ENCODE results near the gene RAMACL. TPM values are rescaled to one million over a fixed set of nuclear protein-coding genes. Genes with fewer than 3 reads are reported as not detected.

The RAMACL gene
- total RNA-seq, 1 experiment from 2014 or later: 0.13 TPM

DNA sequence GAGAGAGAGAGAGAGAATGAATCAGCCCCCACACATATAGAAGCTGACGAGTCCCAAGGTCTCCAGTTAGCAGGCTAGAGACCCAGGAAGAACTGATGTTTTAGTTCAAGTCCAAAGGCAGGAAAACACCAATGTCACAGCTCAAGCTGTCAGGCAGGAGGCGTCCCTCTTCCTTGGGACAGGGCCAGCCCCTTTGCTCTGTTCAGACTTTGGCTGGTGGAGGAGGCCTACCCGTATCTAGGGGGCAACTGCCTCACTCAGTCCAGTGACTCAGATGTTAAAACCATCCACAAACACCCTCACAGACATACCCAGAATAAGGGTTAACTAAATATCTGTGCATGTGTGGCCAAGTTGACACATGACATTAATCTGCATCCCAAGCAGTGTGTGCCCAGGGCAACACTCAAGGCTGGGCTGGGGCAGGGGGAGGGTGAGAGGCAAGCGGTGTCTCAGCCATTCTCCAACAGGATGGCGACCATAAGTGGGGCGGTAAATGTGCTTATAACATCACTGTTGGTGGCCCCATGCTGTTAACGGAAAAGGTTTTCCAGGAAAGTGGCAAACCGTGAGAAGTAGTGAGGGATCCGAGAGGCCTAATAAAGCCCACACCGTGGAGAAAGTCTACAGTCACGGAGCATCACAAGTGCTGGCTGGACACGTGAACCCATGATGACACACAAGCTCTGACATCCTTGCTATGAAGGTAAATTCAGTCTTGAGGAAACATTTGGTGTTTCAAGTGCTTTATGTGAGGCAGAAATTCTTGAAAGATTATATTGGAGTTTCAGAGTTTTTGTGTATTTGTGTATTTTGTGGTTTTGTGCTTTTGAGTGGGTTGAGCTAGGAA, 28.1 kb downstream of the RAMACL start:
- ChIA-PET CTCF (no interaction called here), POLR2A (no interaction called here)
- H3K9me3 ChIP-seq (ENCODE audit: control insufficient read depth, insufficient read depth, low read depth, low read length): no peaks in the 10 kb centered on the region; the same call in 1 of the 2 replicates
- no peaks in the 10 kb centered on the region for H3K4me1 ChIP-seq (ENCODE audit: control insufficient read depth, insufficient read depth, low read length)
- in situ Hi-C loops (cut with HindIII; ENCODE audit: low pct_unique_long_range_greater_than_20kb, low sequenced_read_pairs): no loop called here
- TF ChIP-seq, protein P1, sequence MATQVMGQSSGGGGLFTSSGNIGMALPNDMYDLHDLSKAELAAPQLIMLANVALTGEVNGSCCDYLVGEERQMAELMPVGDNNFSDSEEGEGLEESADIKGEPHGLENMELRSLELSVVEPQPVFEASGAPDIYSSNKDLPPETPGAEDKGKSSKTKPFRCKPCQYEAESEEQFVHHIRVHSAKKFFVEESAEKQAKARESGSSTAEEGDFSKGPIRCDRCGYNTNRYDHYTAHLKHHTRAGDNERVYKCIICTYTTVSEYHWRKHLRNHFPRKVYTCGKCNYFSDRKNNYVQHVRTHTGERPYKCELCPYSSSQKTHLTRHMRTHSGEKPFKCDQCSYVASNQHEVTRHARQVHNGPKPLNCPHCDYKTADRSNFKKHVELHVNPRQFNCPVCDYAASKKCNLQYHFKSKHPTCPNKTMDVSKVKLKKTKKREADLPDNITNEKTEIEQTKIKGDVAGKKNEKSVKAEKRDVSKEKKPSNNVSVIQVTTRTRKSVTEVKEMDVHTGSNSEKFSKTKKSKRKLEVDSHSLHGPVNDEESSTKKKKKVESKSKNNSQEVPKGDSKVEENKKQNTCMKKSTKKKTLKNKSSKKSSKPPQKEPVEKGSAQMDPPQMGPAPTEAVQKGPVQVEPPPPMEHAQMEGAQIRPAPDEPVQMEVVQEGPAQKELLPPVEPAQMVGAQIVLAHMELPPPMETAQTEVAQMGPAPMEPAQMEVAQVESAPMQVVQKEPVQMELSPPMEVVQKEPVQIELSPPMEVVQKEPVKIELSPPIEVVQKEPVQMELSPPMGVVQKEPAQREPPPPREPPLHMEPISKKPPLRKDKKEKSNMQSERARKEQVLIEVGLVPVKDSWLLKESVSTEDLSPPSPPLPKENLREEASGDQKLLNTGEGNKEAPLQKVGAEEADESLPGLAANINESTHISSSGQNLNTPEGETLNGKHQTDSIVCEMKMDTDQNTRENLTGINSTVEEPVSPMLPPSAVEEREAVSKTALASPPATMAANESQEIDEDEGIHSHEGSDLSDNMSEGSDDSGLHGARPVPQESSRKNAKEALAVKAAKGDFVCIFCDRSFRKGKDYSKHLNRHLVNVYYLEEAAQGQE (IDR thresholded peaks at IDR 0.05; ENCODE audit: insufficient read depth in 1 of 2, low read depth in 2 of 2, low read length in 1 of 2): no peak
- TF ChIP-seq POLR2AphosphoS5 (IDR thresholded peaks at IDR 0.05; ENCODE audit: low read depth, low read length): no peak
- TF ChIP-seq, protein P2, sequence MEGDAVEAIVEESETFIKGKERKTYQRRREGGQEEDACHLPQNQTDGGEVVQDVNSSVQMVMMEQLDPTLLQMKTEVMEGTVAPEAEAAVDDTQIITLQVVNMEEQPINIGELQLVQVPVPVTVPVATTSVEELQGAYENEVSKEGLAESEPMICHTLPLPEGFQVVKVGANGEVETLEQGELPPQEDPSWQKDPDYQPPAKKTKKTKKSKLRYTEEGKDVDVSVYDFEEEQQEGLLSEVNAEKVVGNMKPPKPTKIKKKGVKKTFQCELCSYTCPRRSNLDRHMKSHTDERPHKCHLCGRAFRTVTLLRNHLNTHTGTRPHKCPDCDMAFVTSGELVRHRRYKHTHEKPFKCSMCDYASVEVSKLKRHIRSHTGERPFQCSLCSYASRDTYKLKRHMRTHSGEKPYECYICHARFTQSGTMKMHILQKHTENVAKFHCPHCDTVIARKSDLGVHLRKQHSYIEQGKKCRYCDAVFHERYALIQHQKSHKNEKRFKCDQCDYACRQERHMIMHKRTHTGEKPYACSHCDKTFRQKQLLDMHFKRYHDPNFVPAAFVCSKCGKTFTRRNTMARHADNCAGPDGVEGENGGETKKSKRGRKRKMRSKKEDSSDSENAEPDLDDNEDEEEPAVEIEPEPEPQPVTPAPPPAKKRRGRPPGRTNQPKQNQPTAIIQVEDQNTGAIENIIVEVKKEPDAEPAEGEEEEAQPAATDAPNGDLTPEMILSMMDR (IDR thresholded peaks at IDR 0.05): no peak
- TF ChIP-seq SIN3A (IDR thresholded peaks at IDR 0.05; ENCODE audit: borderline replicate concordance, insufficient read depth, low read depth, low read length): no peak
- TF ChIP-seq TCF7L2 (IDR thresholded peaks at IDR 0.05; ENCODE audit: low read depth, low read length): no peak
- H3K27me3 ChIP-seq (ENCODE audit: control insufficient read depth, insufficient read depth, low read length): no peaks in the 10 kb centered on the region
- no peak for DNase-seq (ENCODE audit: low read depth, low spot score)
- BruUV-seq (replicated peaks): no TSS peak
- H3K36me3 ChIP-seq (ENCODE audit: control insufficient read depth, insufficient read depth, low read length): no peaks in the 10 kb centered on the region
- ATAC-seq: no peak
- intact Hi-C loops (cut with micrococcal nuclease; ENCODE audit: unreplicated experiment): no loop called here
- H3K27ac ChIP-seq (ENCODE audit: low read length): no peak overlapping the region
- H3K4me3 ChIP-seq (ENCODE audit: low read depth in 2 of 2, low read length in 2 of 2): no peak overlapping the region

DNA sequence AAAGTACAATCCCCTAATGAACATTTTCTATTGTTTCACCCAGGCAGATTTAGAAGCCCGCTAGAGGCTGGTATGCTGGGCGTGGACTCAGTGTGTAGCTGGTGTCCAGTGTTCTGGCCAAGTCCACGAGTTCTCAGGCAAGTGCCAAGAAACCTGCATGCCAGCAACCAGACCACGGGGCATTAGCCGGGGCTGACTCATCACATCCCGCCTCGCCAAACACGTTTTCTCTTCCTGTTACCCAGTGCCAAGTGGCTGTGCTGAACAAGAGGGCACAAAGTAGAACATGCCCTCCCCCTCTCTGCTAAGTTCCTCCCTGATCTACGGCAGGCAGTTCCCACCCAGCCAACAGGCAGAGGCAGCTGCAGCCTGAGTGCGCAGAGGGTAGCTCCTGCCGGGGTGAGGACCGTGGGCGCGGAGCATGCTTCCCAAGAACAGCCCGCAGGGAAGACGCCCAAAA, 29.6 kb downstream of the RAMACL start:
- Histone ChIP-seq H3K27ac (ENCODE audit: low read length) (no peak overlapping the region), H3K4me3 (ENCODE audit: low read depth in 2 of 2, low read length in 2 of 2) (no peak overlapping the region), H3K9me3 (ENCODE audit: control insufficient read depth, insufficient read depth, low read depth, low read length) (no peaks in the 10 kb centered on the region; the same call in 1 of the 2 replicates), H3K4me1 (ENCODE audit: control insufficient read depth, insufficient read depth, low read length) (no peaks in the 10 kb centered on the region), H3K36me3 (ENCODE audit: control insufficient read depth, insufficient read depth, low read length) (no peaks in the 10 kb centered on the region), H3K27me3 (ENCODE audit: control insufficient read depth, insufficient read depth, low read length) (no peaks in the 10 kb centered on the region)
- no TSS peak for BruUV-seq (replicated peaks)
- TF ChIP-seq SIN3A (IDR thresholded peaks at IDR 0.05; ENCODE audit: borderline replicate concordance, insufficient read depth, low read depth, low read length) (no peak), POLR2AphosphoS5 (IDR thresholded peaks at IDR 0.05; ENCODE audit: low read depth, low read length) (no peak), TCF7L2 (IDR thresholded peaks at IDR 0.05; ENCODE audit: low read depth, low read length) (no peak)
- TF ChIP-seq, protein P1 (IDR thresholded peaks at IDR 0.05; ENCODE audit: insufficient read depth in 1 of 2, low read depth in 2 of 2, low read length in 1 of 2): no peak
- TF ChIP-seq, protein P2 (IDR thresholded peaks at IDR 0.05): no peak
- intact Hi-C loops (cut with micrococcal nuclease; ENCODE audit: unreplicated experiment): no loop called here
- DNase-seq (ENCODE audit: low read depth, low spot score) (peak; percentile 28), ATAC-seq (peak; percentile 84)
- in situ Hi-C loops (cut with HindIII; ENCODE audit: low pct_unique_long_range_greater_than_20kb, low sequenced_read_pairs): no loop called here
- POLR2A ChIA-PET: no interaction called here
- CTCF ChIA-PET: no interaction called here
